ENCODE measurements around the gene IKZF2. TPM values are rescaled to one million over a fixed set of nuclear protein-coding genes. Genes with fewer than 3 reads are reported as not detected.

The IKZF2 gene
- 1.5 and 3.3 TPM in 2 replicates for total RNA-seq (2011; cell fraction: chromatin; rRNA removed; ENCODE audit: low replicate concordance)
- 0.67 and 1.6 TPM in 2 replicates for total RNA-seq (2011; cell fraction: nucleolus; rRNA removed)
- 1.1 and 1.6 TPM in 2 replicates for total RNA-seq (2011; cell fraction: nucleoplasm; rRNA removed)
- 0.08 and 0.09 TPM in 2 replicates for total RNA-seq (2014; rRNA removed)
- total RNA-seq (2014; rRNA removed; fragmentation: Illumina TruSeq; extraction: Trizol): 0.22 and 0.32 TPM in 2 replicates
- total RNA-seq (2015; rRNA removed; fragmentation: Illumina TruSeq; extraction: Trizol): 0.49 and 0.54 TPM in 2 replicates
- 0.47 and 0.65 TPM in 2 replicates for total RNA-seq (2021)
- 0.08 and 0.29 TPM in 2 replicates for polyA plus RNA-seq (2011; rRNA removed)
- polyA plus RNA-seq (2011; cell fraction: cytosol; rRNA removed): 0.09 and 0.15 TPM in 2 replicates
- polyA plus RNA-seq (2011; cell fraction: nucleus; rRNA removed): 0.37 and 0.38 TPM in 2 replicates
- polyA plus RNA-seq (2012): 0.22 and 0.42 TPM in 2 replicates
- 0.22 and 0.24 TPM in 2 replicates for polyA plus RNA-seq (2014; fragmentation: Illumina TruSeq; extraction: Trizol)
- polyA plus RNA-seq (2014; fragmentation: Nextera tagmentation; extraction: Ambion mirVana): under 1 TPM; 0.04 to 0.06 TPM
- polyA plus RNA-seq (2014; rRNA removed): 0.04 and 0.07 TPM in 2 replicates
- polyA minus RNA-seq (2011; rRNA and poly(A)+ RNA removed): 0.51 and 2.4 TPM in 2 replicates
- 0.38 and 0.73 TPM in 2 replicates for polyA minus RNA-seq (2011; cell fraction: cytosol; rRNA and poly(A)+ RNA removed)
- polyA minus RNA-seq (2011; cell fraction: nucleus; rRNA and poly(A)+ RNA removed): 1.1 and 1.8 TPM in 2 replicates
- Bru-seq, nascent RNA: percentile 34 among the genes with signal in this experiment
- percentile 29 among the genes with signal in this experiment for BruChase-seq, experiment 1, labeled RNA remaining after a 2-hour chase
- BruChase-seq, experiment 2, labeled RNA remaining after a 6-hour chase: percentile 28 among the genes with signal in this experiment
- long read RNA-seq, experiment 1: 0 reads
- long read RNA-seq, experiment 2: 0 reads
- long read RNA-seq, experiment 3: 0 reads

- DNase-seq (ENCODE audit: extremely low read depth in 1 of 4, low spot score in 3 of 4) (peak; percentile 52 to 78 (median 66)), FAIRE-seq (no peak), ATAC-seq (peak; percentile 95)
- Histone ChIP-seq H3K4me1 (replicated peaks in 1 of 2; ENCODE audit: control insufficient read depth in 2 of 2, insufficient read depth in 2 of 2, low read length in 2 of 2) (peaks cover 0 to 6% of the 10 kb centered on the region in 2 experiments; a peak in 1 of 5 replicates), H3K79me2 (ENCODE audit: control insufficient read depth, insufficient read depth, low read length) (no peaks in the 10 kb centered on the region), H3K9me3 (replicated peaks; ENCODE audit: control insufficient read depth, insufficient read depth, low read depth, low read length) (no peaks in the 10 kb centered on the region), H2AFZ (ENCODE audit: low read depth, low read length) (peak within 1 kb of the TSS; percentile 96), H3K4me2 (ENCODE audit: insufficient read depth, low read length) (peak within 1 kb of the TSS; percentile 92), H3K36me3 (ENCODE audit: control insufficient read depth, insufficient read depth, low read length) (no peaks in the 10 kb centered on the region), H4K20me1 (replicated peaks; ENCODE audit: control insufficient read depth, insufficient read depth, low read length) (no peaks in the 10 kb centered on the region), H3K27me3 (ENCODE audit: control insufficient read depth in 2 of 2, insufficient read depth in 2 of 2, low read length in 2 of 2) (no peaks in the 10 kb centered on the region; a peak in 1 of 5 replicates), H3K9me1 (ENCODE audit: control insufficient read depth, insufficient read depth, low read length) (no peaks in the 10 kb centered on the region), H3K27ac (ENCODE audit: extremely low read depth, low read depth, low read length) (no peak within 1 kb of the TSS), H3K9ac (ENCODE audit: insufficient read depth in 1 of 2, low read depth in 2 of 2, low read length in 2 of 2) (peak within 1 kb of the TSS; percentile 38 to 87), H3K4me3 (peak within 1 kb of the TSS; percentile 51)
- in situ Hi-C loops (cut with MboI) (no loop called here), intact Hi-C loops (cut with micrococcal nuclease) (loop anchor here (2.0 kb wide), 2 partner anchors 375 to 465 kb away; no protein-coding TSS in a partner anchor)
- 1% methylated on average over 12 of the region's 87 CpGs for WGBS (ENCODE audit: insufficient coverage, low coverage, missing lambda C conversion rate)
- ChIA-PET CTCF (ENCODE audit: low intra/inter-chr PET ratio) (no interaction called here), POLR2A (interaction anchor here (1.2 kb wide), 1 partner anchor 14 kb away, joined by 3 read pairs; no protein-coding TSS in a partner anchor)
- BruUV-seq (replicated peaks): no TSS peak
- TF ChIP-seq NFYB (IDR thresholded peaks at IDR 0.05; ENCODE audit: extremely low read depth, insufficient read length) (no peak), NBN (IDR thresholded peaks at IDR 0.05; ENCODE audit: low read depth) (no peak), ZBTB11 (CRISPR knock-in tag; IDR thresholded peaks at IDR 0.05) (peak in 1 of 3 experiments; percentile 73; a peak in 2 of 6 replicates), YY1 (IDR thresholded peaks at IDR 0.05; ENCODE audit: borderline replicate concordance in 1 of 3, control insufficient read depth in 1 of 3, extremely low read depth in 1 of 3, insufficient read depth in 3 of 3, insufficient read length in 1 of 3, insufficient replicate concordance in 2 of 3, low read depth in 1 of 3, low read length in 2 of 3) (peak in 1 of 3 experiments; percentile 14), RFX5 (IDR thresholded peaks at IDR 0.05; ENCODE audit: low read depth, low read length) (no peak), NUFIP1 (IDR thresholded peaks at IDR 0.05; ENCODE audit: partially characterized antibody) (no peak), ZBTB1 (CRISPR knock-in tag; IDR thresholded peaks at IDR 0.05; ENCODE audit: borderline replicate concordance, low read depth) (peak; percentile 53), MLLT1 (IDR thresholded peaks at IDR 0.05) (peak in 1 of 2 experiments; percentile 90; a peak in 2 of 4 replicates), SIN3B (IDR thresholded peaks at IDR 0.05; ENCODE audit: low read depth) (no peak)
Measured at GRCh38 chr2:213151437-213152064, at the start of gene IKZF2. Gene IKZF2 (minus strand): TSS chr2:213151612. CDS start chr2:213148629, 2,983 bp downstream.
